NAMALWA (cell line): ENCODE measurements around the gene ZNF385D.

ENCODE experiments used
- DNase-seq: peaks from one replicate; pipeline ENCODE4 v3.0.0-alpha.2; 2015; ENCODE audit warnings: low spot score

The ZNF385D gene

GRCh38 chr3:21670386-21670785 lies 80.6 kb downstream of the ZNF385D start:
- DNase-seq, result no peak

- no peak for DNase-seq
Observed at GRCh38 chr3:21668012-21668411, 83.0 kb downstream of the ZNF385D start.

DNA sequence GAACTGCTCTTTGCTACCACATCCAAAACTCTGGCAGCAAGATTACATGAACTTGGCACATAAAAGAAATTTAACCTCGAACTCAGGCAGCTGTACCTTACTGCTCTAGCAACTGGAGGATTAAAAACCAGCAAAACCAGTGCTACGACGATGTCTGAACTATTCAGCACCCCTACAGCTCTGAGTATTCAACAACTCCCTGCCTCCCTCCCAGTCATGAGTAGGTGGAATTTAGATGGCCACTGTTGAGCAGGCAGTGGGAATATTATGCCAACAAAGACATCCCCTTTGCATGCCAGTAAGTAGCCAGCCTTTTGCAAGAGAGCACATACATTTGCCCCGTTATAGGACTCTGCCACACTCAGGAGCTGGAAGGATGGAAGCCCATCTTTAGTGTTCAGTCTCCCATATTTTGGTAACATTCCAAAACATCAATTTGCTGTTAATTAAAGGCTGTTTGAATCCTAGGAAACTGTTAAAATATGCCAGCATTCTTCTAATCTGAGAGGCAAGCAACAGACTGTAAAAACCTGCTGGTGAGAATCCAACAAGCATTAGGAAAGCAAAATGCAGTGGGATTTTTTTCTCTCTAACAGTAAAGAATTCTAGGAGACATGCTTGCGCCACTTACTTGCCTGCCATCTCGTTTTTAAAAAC lies 85.4 kb downstream of the ZNF385D start:
- no peak for DNase-seq

DNA sequence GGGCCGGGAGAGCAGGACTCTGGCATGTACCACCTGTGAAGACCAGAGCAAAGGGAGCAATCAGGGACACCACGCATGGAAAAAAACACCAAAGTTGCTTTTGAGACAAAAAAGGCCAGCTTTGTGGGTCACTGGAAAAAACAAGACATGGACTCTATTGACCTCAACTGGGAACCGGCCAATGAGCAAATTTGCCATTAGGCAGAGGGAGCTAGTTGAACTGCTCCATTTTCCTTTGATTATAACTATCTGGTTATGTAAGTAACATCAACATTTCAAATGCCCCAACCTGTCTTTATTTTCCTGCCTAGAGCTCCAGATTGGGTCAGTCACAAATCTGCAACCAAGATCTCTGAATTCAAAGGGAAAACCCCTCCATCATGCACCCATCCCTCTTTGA lies 86.0 kb downstream of the ZNF385D start:
- no peak for DNase-seq

- no peak for DNase-seq
Observed at GRCh38 chr3:21662403-21662802, 88.6 kb downstream of the ZNF385D start.

DNA sequence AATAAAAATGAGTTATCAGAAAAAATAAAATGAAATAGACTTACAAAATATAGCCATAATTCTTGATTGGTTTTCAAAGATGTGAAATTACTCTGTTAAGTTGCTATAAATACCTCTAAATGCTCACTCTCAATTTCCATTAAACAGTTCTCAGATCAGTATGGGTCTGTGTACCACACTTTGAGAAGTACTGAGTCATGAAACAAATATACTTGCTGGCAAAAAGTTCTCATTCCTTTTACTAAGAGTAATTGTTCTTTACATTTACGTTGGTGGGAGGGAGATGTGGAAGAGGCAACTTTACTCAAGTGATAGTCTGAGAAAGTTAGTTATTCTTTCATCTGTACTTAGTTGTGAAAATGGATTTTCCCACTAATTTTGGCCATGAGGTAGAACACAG lies 96.3 kb downstream of the ZNF385D start:
- DNase-seq, result no peak

DNA sequence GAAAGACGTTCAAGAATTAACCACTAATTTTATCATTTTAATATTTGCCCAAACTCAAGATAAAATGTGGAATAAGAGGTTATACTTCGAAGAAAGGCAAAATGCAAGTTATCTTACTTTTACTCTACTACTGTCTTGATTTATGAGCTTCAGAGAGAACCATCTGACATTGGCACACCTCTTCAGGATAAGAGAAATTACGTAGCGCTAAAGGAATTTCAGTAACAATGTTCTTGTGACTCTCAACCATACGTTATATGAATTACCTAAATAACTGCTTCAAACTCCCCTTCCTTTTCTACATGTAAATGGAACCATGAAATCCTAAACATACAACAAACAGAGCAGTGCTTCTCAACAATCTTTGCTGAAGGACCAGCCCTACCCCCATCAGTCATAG lies 96.8 kb downstream of the ZNF385D start:
- no peak for DNase-seq

GRCh38 chr3:21649519-21649918 lies 101.5 kb downstream of the ZNF385D start:
- no peak for DNase-seq

DNA sequence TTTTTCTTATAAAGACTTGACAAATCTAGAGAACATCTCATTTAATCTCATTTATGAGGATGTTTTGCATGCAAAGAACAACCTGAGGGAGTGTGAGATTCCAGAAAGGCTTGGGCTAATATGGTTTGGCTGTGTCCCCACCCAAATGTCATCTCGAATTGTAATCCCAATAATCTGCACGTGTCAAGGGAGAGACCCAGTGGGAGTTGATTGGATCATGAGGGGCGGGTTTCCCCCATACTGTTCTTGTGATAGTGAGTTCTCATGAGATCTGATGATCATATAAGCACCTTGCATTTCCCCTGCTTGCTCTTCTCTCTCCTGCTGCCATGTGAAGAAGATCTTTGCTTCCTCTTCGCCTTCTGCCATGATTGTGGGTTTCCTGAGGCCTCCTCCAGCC lies 103.0 kb downstream of the ZNF385D start:
- DNase-seq, result no peak

DNA sequence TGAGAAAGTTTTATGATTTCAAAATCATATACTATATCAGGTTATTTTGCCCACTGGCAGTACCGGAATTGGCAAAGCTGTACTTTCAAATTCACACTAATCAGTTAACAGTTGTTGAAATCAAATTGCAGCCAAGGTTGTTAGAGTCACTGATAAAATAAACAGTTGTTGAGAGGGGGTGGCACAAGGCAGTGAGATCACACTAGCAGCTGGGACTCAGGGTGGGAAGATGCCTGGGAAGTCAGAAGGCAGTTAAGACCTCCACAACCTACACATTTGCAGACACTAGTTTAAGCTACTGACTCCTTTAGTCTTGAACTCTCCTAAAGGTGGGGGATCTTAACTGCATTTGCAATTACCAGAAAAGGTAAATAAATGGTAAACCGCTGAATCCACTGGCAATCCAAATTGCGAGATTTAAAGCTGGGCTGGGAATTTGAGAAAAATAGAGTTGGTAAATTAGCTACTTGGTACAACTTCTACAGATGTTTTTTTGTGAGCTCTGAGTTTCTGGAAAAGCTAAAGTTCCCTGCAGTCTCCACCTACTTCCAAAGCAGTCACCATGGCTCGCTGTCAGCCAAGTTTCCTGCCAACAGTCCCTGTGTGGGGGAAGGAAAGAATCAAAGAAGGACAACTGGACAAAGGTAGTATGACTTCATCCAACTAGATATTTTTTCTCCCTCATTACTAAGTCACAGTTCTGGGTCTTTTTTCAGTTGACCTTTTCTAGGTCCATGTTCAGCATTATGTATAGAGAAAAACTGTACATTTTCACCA lies 105.7 kb downstream of the ZNF385D start:
- DNase-seq, result no peak

DNA sequence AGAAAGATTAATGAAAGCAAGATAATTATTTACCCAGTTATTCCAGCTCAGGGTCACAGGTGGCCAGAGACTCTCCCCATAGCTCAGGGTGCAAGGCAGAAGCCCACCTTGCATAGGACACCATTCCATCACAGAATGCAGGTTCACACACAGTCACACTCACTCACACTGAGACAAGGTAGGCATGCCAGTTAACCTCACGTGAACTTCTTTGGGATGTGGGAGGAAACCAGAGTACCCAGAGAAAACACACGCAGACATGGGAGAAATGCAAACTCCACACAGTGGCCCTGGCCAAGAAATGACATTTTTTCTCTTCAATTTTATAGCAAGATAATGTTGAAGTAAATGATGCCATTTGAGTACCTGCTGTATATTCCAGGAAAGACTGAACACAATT lies 106.7 kb downstream of the ZNF385D start:
- no peak for DNase-seq

GRCh38 chr3:21643752-21644151 lies 107.3 kb downstream of the ZNF385D start:
- no peak for DNase-seq

DNA sequence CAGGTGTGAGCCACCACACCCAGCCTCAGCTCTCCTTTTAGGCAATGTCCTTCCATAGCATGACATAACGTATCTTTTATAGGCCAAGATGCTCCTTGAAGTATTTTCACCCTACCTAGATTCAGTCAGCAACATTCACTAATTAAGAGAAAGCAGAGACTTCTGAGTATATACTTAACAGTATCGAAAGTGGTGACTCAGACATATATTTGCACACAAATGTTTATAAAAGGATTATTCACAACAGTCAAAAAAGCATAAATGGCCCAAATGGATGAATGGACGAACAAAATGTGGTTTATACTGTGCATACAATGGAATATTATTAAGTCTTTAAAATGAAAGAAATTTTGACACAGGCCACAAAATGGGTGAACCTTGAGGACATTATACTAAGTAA lies 108.6 kb downstream of the ZNF385D start:
- DNase-seq, result no peak

GRCh38 chr3:21641959-21642358 lies 109.1 kb downstream of the ZNF385D start:
- DNase-seq, result no peak

DNA sequence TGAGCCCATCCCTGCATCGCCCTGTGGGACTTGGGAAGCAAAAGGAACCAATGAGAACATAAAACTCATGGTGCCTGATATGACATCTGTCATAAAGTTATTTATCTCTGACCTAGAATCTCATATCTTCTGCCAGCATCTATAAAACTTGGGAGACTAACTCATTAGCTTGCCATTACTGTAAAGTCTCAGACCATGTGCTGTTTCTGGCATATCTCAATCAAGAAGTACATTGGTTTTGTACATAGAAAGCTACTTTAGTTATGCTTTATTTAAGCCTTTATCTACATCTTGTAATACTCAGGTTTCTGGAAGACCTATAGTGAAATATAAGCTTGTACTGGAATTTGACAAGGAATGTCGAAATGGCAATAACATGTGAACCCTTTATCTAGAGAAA lies 112.5 kb downstream of the ZNF385D start:
- no peak for DNase-seq

DNA sequence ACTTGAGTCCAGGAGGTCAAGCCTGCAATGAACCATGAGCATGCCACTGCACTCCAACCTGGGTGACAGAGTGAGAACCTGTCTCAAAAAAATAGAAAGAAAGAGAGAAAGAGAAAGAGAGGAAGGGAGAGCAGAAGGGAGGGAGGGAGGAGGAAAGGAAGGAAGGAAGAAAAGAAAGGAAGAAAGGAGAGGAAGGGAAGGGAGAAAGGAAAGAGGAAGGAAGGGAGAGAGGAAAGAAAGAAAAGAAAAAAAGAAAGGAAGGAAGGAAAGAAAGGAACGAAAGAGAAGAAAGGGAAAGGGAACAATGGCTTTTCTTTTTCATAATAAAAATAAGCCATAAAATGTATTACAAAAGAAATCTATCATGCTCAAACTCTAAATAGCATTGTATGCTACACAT lies 116.9 kb downstream of the ZNF385D start:
- DNase-seq, result no peak

DNA sequence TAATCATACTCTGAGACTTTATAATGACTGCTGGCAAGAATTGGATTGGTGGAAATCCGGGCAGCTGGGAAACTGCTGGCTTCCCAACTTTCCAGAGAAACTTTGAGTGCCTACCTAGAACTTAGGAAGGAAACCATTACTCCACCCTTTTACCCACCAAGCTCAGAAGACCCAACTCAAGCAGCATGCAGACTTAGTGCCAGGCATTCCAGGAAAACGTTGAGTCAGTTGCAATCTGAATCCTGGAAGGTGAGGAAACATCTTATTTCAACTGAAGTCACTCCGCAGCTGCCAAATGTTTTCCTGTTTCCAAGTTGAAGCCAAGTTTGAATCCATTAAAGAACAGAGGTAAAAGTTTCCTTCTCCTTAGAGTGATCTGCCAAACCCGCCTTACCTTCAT lies 126.5 kb downstream of the ZNF385D start:
- no peak for DNase-seq

DNA sequence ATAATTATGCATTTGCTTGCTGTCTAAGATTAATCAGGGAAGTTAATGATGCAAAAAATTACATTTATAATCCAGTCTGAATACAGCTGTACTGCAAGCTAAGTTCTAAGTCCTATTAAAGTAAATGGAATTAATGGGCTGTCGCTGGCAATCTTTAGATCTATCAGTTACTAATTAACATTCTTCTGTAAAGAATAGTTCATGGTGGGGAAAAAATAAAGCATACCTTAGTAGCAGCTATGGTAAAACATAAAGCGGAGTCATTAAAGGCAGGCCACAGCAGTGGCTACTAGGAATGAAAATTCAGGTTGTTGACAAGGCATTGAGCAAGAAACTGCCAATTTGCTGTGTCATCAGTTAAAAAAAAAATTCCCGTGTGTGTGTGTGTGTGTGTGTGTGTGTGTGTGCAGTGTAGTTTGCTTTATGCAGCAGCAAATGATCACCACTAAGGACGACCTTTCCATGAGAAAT lies 129.8 kb downstream of the ZNF385D start:
- no peak for DNase-seq

GRCh38 chr3:21620511-21621155 lies 130.4 kb downstream of the ZNF385D start:
- no peak for DNase-seq

DNA sequence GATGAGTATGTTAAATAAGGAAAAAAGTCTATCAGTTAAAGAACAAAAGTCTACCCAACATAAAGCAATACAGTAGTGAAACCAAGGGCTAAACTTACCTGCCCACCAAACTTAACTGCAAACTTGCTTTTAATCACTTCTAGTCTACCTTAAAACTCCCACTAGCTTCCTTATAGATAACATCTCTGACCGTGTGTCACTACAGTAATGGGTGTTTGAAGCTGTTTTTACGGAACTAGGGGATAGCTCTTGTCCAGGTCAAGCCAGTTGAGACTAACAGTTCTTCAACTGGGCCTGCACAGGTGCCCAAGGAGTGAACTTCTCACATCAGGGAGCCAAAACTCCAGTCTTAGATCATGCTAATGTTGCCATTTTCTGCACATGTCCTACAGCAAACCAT lies 132.3 kb downstream of the ZNF385D start:
- no peak for DNase-seq

DNA sequence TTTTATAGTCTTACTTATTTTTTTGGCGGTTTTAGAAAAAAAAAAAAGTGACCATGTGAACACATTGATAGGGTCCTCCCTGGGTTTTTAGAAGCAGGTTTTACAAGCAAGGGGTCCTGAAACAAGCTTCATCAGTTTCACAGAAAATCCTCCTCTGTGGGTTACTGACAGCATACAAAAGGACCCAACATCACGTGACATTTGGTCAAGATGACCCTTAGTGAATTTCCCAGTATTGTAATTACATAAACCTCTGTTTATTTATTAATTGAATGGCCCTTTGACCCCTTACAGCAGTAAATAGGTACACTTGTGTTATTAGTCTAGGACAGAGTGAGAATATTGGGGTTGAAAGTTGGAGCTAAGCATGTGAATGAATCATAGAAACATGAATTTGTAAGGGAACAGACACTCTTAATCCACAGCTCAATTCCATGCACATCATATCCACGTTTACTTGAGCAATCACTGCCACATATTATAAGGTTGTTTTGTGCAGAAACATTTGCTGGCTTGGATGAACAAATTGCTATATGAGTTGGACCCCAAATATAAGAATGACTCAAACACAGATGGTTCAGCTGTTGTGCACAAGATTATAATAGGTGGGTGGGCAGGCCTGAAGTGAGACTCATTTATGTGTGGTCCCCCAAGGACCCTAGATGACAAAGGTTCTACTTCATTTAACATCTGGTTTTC lies 137.5 kb downstream of the ZNF385D start:
- DNase-seq, result no peak

GRCh38 chr3:21601178-21601577 lies 149.8 kb downstream of the ZNF385D start:
- DNase-seq, result no peak

DNA sequence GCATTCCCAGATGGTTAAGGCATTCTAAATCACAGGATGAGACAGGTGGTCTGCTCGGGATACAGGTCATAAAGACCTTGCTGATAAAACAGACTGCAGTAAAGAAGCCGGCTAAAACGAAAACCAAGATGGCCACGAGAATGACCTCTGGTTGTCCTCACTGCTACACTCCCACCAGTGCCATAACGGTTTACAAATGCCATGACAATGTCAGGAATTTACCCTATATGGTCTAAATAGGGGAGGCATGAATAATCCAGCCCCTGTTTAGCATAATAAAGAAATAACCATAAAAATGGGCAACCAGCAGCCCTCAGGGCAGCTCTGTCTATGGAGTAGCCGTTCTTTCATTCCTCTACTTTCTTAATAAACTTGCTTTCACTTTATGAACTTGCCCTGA lies 151.1 kb downstream of the ZNF385D start:
- DNase-seq, result no peak
